ENCODE results near the gene CYB5R2. TPM values are rescaled to one million over a fixed set of nuclear protein-coding genes. Genes with fewer than 3 reads are reported as not detected.

The CYB5R2 gene
- total and polyA plus RNA-seq, 4 donors, result 0.19 to 3.7 (median 2.0) TPM

DNA sequence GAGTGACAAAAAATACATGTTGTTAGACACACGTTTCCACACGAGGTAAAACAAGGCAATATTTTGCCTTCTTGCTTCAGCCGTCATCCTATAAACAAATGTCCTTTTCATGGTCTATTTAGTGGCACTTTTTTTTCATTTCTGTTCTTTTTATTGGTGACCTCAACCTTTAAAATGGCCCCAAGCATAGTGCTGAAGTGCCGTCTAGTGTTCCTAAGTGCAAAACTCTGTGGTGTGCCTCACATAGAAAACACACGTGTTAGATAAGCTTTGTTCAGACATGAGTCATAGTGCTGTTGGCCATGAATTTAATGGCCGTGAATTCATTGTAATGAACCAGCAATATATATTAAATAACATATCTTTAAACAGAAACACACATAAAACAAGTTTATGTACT lies 17.3 kb upstream of the CYB5R2 start:
- no peak for DNase-seq (ENCODE audit: low spot score)
- Histone ChIP-seq H3K9ac (ENCODE audit: low read depth in 1 of 2, low read length in 2 of 2) (no peak overlapping the region), H3K27ac (ENCODE audit: low read depth in 1 of 2, low read length in 2 of 2) (no peak overlapping the region), H3K36me3 (ENCODE audit: control insufficient read depth in 4 of 4, insufficient read depth in 3 of 4, low read depth in 1 of 4, low read length in 3 of 4) (no peaks in the 10 kb centered on the region), H3K4me1 (ENCODE audit: control insufficient read depth in 4 of 4, insufficient read depth in 4 of 4, low read length in 3 of 4) (peaks cover 0 to 4% (median 3%) of the 10 kb centered on the region in 4 donors), H3K27me3 (ENCODE audit: control insufficient read depth in 4 of 4, insufficient read depth in 4 of 4, low read length in 3 of 4) (no peaks in the 10 kb centered on the region), H3K9me3 (ENCODE audit: control insufficient read depth in 4 of 4, low read length in 3 of 4) (no peaks in the 10 kb centered on the region), H3K4me3 (ENCODE audit: low read depth in 1 of 3, low read length in 3 of 3) (no peak overlapping the region)
- TF ChIP-seq YY1 (IDR thresholded peaks at IDR 0.05) (no peak), ZBTB33 (IDR thresholded peaks at IDR 0.05) (no peak), NR2F2 (IDR thresholded peaks at IDR 0.05) (no peak), HNF4G (IDR thresholded peaks at IDR 0.05) (no peak), RAD21 (IDR thresholded peaks at IDR 0.05) (no peak), FOXA1 (IDR thresholded peaks at IDR 0.05) (no peak), SP1 (IDR thresholded peaks at IDR 0.05) (no peak), EGR1 (IDR thresholded peaks at IDR 0.05; ENCODE audit: low read depth in 2 of 2) (no peak), ATF3 (IDR thresholded peaks at IDR 0.05) (no peak), GABPA (IDR thresholded peaks at IDR 0.05 in 1 of 2, conservative IDR thresholded peaks at IDR 0.05 in 1 of 2) (no peak)
- TF ChIP-seq, protein P1, sequence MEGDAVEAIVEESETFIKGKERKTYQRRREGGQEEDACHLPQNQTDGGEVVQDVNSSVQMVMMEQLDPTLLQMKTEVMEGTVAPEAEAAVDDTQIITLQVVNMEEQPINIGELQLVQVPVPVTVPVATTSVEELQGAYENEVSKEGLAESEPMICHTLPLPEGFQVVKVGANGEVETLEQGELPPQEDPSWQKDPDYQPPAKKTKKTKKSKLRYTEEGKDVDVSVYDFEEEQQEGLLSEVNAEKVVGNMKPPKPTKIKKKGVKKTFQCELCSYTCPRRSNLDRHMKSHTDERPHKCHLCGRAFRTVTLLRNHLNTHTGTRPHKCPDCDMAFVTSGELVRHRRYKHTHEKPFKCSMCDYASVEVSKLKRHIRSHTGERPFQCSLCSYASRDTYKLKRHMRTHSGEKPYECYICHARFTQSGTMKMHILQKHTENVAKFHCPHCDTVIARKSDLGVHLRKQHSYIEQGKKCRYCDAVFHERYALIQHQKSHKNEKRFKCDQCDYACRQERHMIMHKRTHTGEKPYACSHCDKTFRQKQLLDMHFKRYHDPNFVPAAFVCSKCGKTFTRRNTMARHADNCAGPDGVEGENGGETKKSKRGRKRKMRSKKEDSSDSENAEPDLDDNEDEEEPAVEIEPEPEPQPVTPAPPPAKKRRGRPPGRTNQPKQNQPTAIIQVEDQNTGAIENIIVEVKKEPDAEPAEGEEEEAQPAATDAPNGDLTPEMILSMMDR (IDR thresholded peaks at IDR 0.05; ENCODE audit: low read depth, low read length, missing input control), result no peak
- WGBS, result 67% methylated on average over 6 of the region's 6 CpGs

DNA sequence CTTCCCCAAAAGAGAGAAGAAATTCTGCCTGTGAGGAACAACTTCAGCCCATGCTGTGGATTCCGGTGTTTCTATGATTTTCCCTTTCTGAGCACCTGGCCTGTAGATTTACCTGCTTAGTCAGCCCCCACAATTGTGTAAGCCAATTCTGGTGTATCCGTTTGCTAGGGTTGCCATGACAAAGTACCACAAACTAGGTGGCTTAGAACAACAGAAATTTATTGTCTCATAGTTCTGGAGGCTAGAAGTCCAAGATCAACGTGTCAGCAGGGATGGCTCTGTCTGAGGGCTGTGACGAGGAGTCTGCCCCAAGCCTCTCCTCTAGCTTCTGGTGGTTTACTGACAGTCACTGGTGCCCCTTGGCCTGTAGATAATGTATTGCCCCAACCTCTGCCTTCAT lies 15.9 kb upstream of the CYB5R2 start:
- Histone ChIP-seq H3K4me3 (ENCODE audit: low read depth in 1 of 3, low read length in 3 of 3) (no peak overlapping the region), H3K4me1 (ENCODE audit: control insufficient read depth in 4 of 4, insufficient read depth in 4 of 4, low read length in 3 of 4) (peaks cover 0 to 2% (median 1%) of the 10 kb centered on the region in 4 donors), H3K36me3 (ENCODE audit: control insufficient read depth in 4 of 4, insufficient read depth in 3 of 4, low read depth in 1 of 4, low read length in 3 of 4) (no peaks in the 10 kb centered on the region), H3K9me3 (ENCODE audit: control insufficient read depth in 4 of 4, low read length in 3 of 4) (no peaks in the 10 kb centered on the region), H3K27me3 (ENCODE audit: control insufficient read depth in 4 of 4, insufficient read depth in 4 of 4, low read length in 3 of 4) (no peaks in the 10 kb centered on the region), H3K27ac (ENCODE audit: low read depth in 1 of 2, low read length in 2 of 2) (no peak overlapping the region), H3K9ac (ENCODE audit: low read depth in 1 of 2, low read length in 2 of 2) (no peak overlapping the region)
- TF ChIP-seq, protein P2, sequence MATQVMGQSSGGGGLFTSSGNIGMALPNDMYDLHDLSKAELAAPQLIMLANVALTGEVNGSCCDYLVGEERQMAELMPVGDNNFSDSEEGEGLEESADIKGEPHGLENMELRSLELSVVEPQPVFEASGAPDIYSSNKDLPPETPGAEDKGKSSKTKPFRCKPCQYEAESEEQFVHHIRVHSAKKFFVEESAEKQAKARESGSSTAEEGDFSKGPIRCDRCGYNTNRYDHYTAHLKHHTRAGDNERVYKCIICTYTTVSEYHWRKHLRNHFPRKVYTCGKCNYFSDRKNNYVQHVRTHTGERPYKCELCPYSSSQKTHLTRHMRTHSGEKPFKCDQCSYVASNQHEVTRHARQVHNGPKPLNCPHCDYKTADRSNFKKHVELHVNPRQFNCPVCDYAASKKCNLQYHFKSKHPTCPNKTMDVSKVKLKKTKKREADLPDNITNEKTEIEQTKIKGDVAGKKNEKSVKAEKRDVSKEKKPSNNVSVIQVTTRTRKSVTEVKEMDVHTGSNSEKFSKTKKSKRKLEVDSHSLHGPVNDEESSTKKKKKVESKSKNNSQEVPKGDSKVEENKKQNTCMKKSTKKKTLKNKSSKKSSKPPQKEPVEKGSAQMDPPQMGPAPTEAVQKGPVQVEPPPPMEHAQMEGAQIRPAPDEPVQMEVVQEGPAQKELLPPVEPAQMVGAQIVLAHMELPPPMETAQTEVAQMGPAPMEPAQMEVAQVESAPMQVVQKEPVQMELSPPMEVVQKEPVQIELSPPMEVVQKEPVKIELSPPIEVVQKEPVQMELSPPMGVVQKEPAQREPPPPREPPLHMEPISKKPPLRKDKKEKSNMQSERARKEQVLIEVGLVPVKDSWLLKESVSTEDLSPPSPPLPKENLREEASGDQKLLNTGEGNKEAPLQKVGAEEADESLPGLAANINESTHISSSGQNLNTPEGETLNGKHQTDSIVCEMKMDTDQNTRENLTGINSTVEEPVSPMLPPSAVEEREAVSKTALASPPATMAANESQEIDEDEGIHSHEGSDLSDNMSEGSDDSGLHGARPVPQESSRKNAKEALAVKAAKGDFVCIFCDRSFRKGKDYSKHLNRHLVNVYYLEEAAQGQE (IDR thresholded peaks at IDR 0.05), result no peak
- TF ChIP-seq HNF4A (conservative IDR thresholded peaks at IDR 0.05), result no peak
- TF ChIP-seq, protein P3, sequence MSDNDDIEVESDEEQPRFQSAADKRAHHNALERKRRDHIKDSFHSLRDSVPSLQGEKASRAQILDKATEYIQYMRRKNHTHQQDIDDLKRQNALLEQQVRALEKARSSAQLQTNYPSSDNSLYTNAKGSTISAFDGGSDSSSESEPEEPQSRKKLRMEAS (IDR thresholded peaks at IDR 0.05), result no peak
- TF ChIP-seq RAD21 (IDR thresholded peaks at IDR 0.05), result no peak
- TF ChIP-seq YY1 (IDR thresholded peaks at IDR 0.05), result no peak
- no peak for TF ChIP-seq RXRA (IDR thresholded peaks at IDR 0.05)
- TF ChIP-seq GABPA (IDR thresholded peaks at IDR 0.05 in 1 of 2, conservative IDR thresholded peaks at IDR 0.05 in 1 of 2), result no peak
- no peak for TF ChIP-seq FOXA2 (IDR thresholded peaks at IDR 0.05)
- DNase-seq (ENCODE audit: low spot score), result no peak
- WGBS, result 72% methylated on average over 4 of the region's 4 CpGs
